ENCODE results near the gene GDPD1.

DNA sequence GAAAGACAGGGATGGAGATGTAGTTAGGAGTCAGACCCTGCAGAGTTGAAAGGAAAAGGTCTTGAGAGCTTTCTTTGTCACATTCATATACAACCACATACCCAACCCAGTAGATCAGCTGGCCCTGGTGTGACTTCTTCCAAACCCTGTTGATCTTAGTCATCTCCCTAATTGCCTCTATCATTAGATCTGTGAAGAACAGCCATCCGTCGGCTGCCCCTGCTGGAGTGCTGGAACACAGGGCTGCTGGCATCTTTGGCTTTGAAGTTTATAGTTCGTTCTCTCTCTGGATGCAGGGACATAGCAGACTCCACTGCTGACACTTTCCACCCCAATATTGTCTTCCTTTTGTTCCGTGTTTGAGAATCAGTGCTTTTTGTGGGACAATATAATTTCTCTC is 20.9 kb upstream of the GDPD1 start:
- TF ChIP-seq ZBTB48 (tag by site-specific recombination; IDR thresholded peaks at IDR 0.05): no peak
- TF ChIP-seq ZNF169 (tag by site-specific recombination; IDR thresholded peaks at IDR 0.05): no peak
- TF ChIP-seq, protein P1, sequence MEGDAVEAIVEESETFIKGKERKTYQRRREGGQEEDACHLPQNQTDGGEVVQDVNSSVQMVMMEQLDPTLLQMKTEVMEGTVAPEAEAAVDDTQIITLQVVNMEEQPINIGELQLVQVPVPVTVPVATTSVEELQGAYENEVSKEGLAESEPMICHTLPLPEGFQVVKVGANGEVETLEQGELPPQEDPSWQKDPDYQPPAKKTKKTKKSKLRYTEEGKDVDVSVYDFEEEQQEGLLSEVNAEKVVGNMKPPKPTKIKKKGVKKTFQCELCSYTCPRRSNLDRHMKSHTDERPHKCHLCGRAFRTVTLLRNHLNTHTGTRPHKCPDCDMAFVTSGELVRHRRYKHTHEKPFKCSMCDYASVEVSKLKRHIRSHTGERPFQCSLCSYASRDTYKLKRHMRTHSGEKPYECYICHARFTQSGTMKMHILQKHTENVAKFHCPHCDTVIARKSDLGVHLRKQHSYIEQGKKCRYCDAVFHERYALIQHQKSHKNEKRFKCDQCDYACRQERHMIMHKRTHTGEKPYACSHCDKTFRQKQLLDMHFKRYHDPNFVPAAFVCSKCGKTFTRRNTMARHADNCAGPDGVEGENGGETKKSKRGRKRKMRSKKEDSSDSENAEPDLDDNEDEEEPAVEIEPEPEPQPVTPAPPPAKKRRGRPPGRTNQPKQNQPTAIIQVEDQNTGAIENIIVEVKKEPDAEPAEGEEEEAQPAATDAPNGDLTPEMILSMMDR (tag by site-specific recombination; IDR thresholded peaks at IDR 0.05): no peak
- TF ChIP-seq, protein P2, sequence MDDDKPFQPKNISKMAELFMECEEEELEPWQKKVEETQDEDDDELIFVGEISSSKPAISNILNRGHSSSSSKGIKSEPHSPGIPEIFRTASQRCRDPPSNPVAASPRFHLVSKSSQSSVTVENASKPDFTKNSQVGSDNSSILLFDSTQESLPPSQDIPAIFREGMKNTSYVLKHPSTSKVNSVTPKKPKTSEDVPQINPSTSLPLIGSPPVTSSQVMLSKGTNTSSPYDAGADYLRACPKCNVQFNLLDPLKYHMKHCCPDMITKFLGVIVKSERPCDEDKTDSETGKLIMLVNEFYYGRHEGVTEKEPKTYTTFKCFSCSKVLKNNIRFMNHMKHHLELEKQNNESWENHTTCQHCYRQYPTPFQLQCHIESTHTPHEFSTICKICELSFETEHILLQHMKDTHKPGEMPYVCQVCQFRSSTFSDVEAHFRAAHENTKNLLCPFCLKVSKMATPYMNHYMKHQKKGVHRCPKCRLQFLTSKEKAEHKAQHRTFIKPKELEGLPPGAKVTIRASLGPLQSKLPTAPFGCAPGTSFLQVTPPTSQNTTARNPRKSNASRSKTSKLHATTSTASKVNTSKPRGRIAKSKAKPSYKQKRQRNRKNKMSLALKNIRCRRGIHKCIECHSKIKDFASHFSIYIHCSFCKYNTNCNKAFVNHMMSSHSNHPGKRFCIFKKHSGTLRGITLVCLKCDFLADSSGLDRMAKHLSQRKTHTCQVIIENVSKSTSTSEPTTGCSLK (tag by site-specific recombination; IDR thresholded peaks at IDR 0.05): no peak
- TF ChIP-seq, protein P3, sequence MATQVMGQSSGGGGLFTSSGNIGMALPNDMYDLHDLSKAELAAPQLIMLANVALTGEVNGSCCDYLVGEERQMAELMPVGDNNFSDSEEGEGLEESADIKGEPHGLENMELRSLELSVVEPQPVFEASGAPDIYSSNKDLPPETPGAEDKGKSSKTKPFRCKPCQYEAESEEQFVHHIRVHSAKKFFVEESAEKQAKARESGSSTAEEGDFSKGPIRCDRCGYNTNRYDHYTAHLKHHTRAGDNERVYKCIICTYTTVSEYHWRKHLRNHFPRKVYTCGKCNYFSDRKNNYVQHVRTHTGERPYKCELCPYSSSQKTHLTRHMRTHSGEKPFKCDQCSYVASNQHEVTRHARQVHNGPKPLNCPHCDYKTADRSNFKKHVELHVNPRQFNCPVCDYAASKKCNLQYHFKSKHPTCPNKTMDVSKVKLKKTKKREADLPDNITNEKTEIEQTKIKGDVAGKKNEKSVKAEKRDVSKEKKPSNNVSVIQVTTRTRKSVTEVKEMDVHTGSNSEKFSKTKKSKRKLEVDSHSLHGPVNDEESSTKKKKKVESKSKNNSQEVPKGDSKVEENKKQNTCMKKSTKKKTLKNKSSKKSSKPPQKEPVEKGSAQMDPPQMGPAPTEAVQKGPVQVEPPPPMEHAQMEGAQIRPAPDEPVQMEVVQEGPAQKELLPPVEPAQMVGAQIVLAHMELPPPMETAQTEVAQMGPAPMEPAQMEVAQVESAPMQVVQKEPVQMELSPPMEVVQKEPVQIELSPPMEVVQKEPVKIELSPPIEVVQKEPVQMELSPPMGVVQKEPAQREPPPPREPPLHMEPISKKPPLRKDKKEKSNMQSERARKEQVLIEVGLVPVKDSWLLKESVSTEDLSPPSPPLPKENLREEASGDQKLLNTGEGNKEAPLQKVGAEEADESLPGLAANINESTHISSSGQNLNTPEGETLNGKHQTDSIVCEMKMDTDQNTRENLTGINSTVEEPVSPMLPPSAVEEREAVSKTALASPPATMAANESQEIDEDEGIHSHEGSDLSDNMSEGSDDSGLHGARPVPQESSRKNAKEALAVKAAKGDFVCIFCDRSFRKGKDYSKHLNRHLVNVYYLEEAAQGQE (tag by site-specific recombination; IDR thresholded peaks at IDR 0.05): no peak
- TF ChIP-seq, protein P4, sequence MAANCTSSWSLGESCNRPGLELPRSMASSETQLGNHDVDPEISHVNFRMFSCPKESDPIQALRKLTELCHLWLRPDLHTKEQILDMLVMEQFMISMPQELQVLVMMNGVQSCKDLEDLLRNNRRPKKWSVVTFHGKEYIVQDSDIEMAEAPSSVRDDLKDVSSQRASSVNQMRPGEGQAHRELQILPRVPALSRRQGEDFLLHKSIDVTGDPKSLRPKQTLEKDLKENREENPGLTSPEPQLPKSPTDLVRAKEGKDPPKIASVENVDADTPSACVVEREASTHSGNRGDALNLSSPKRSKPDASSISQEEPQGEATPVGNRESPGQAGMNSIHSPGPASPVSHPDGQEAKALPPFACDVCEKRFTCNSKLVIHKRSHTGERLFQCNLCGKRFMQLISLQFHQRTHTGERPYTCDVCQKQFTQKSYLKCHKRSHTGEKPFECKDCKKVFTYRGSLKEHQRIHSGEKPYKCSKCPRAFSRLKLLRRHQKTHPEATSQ (tag by site-specific recombination; IDR thresholded peaks at IDR 0.05): no peak
- no peak for TF ChIP-seq YY1 (tag by site-specific recombination; IDR thresholded peaks at IDR 0.05)
- TF ChIP-seq, protein P5, sequence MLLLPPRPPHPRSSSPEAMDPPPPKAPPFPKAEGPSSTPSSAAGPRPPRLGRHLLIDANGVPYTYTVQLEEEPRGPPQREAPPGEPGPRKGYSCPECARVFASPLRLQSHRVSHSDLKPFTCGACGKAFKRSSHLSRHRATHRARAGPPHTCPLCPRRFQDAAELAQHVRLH (tag by site-specific recombination; IDR thresholded peaks at IDR 0.05): no peak
- TF ChIP-seq, protein P6, sequence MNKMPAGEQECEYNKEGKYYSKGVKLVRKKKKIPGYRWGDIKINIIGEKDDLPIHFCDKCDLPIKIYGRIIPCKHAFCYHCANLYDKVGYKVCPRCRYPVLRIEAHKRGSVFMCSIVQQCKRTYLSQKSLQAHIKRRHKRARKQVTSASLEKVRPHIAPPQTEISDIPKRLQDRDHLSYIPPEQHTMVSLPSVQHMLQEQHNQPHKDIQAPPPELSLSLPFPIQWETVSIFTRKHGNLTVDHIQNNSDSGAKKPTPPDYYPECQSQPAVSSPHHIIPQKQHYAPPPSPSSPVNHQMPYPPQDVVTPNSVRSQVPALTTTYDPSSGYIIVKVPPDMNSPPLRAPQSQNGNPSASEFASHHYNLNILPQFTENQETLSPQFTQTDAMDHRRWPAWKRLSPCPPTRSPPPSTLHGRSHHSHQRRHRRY (tag by site-specific recombination; IDR thresholded peaks at IDR 0.05): no peak
- no peak for TF ChIP-seq EGR2 (tag by site-specific recombination; IDR thresholded peaks at IDR 0.05; ENCODE audit: low read depth)
- no peak for TF ChIP-seq SETDB1 (IDR thresholded peaks at IDR 0.05; ENCODE audit: insufficient read length, low read length)
- no peak for TF ChIP-seq SCRT2 (tag by site-specific recombination; IDR thresholded peaks at IDR 0.05)
- no peak for TF ChIP-seq TCF7L2 (IDR thresholded peaks at IDR 0.05; ENCODE audit: borderline replicate concordance, low read depth, low read length)
- TF ChIP-seq, protein P7, sequence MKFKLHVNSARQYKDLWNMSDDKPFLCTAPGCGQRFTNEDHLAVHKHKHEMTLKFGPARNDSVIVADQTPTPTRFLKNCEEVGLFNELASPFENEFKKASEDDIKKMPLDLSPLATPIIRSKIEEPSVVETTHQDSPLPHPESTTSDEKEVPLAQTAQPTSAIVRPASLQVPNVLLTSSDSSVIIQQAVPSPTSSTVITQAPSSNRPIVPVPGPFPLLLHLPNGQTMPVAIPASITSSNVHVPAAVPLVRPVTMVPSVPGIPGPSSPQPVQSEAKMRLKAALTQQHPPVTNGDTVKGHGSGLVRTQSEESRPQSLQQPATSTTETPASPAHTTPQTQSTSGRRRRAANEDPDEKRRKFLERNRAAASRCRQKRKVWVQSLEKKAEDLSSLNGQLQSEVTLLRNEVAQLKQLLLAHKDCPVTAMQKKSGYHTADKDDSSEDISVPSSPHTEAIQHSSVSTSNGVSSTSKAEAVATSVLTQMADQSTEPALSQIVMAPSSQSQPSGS (tag by site-specific recombination; IDR thresholded peaks at IDR 0.05; ENCODE audit: low read depth): no peak
